ENCODE data around the gene PRM2.
A peak's percentile ranks its signal among the peaks of the same experiment; 100 is the strongest.
"Not testable (repeated sequence)": the region's sequence is repeated elsewhere in the genome, so short reads cannot be mapped to it uniquely, and the experiment has no call there.

PRM2 gene

DNA sequence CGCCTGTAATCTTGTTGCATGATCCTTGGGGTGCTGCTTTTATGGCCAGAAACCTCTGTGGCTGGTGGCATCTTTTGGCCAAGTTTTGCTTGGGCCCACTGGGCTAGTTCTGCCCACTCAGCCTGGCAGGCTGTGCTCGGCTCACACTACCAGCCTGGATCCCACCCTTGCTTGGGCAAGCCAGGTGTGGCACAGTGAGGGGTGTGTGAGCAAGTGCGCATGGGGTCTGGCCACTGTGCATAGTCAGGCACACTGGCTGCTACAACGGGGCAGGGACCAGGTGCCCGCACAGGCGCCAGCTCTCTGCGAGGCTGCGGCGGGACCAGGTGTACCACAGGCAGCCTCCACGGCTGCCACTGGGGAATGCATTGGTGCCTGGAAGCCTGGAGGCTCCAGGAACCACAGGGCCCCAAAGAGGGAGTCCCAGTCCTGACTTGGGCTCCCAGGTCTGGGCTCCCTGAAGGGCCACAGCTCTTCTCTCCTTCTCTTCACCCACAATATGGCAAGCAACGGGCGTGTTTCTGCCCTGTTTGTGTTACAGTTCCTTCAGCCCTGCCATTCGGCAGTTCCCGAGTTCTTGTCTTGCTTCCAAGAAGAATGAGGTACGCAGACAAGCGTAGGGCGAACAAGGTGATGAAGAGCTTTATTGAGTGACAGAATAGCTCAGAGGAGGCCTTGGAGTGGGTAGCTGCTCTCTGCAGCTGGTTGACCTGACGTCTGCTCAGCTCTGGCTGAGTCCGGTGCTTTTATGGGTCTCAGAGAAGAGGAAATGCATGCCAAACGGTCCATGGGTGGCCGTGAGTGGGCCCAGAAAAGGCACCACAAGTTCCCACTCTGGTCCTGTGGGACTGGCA is 31.6 kb upstream of the PRM2 start:
- DNase-seq (no peak), ATAC-seq (no peak)

DNA sequence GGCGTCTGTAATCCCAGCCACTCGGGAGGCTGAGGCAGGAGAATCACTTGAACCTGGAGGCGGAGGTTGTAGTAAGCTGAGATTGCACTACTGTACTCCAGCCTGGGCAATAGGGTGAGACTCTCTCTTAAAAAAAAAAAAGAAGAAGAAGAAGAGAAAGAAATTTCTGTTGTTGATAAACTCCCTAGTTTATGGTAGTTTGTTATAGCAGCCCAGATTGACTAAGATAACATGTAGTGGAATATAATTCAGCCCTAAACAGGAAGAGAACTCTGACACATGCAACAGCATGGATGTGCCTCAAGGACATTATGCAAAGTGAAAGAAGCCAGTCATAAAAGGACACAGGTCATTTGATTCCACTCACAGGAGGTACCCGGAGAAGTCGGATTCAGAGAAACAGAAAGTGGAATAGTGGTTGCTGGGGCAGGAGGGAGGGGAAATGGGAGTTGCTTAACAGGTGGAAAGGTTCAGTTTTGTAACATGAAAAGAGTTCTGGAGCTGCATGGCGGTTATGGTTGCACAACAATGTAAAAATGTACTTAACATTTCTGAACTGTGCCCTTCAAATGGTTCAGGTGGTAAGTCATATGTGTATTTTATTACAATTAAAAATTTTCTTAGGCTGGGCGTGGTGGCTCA is 30.8 kb upstream of the PRM2 start:
- ATAC-seq = no peak
- DNase-seq = no peak

DNA sequence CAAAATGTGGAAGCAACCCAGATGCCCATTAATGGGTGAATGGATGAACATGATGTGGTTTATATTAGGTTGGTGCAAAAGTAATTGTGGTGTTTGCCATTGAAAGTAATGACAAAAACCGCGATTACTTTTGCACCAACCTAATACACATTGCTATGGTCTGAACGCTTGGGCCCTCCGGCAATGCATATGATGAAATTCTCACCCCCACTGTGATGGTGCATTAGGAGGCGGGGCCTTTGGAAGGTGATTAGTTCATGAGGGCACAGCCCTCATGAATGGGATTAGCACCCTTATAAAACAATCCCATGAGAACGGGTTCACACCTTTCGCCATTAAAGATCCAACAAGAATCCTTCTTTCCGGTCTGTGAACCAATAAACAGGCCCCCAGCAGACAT is 30.1 kb upstream of the PRM2 start:
- DNase-seq = no peak
- no peak for ATAC-seq

- DNase-seq (no peak), ATAC-seq (no peak)
Observed at GRCh38 chr16:11303405-11304138, 27.3 kb upstream of the PRM2 start.

DNA sequence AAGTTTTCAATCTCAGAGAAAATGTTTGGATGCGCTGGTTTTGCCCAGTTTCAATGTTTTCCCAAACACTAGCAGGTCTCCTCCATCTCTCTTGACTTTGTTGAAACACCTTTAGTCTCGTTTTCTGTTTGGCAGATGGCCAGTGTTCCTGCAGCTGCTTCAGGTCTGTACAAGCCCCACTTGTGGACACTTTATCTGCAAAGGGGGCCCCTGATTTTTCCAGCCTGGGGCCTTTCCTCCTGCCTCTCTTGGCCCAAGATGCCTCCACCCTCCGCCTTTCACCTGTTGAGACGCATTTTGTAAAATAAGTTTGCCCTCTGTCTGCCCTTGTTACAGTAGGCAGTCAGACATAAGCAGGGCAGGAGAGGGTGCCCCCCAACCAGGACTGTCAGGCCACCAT is 26.7 kb upstream of the PRM2 start:
- no peak for DNase-seq
- ATAC-seq = no peak

- ATAC-seq (no peak), DNase-seq (no peak)
Observed at GRCh38 chr16:11301645-11302501, 25.6 kb upstream of the PRM2 start.

GRCh38 chr16:11300560-11300892 is 24.2 kb upstream of the PRM2 start:
- ATAC-seq (no peak), DNase-seq (no peak)

- ATAC-seq (no peak), DNase-seq (no peak)
Observed at GRCh38 chr16:11299865-11300559, 23.7 kb upstream of the PRM2 start.

GRCh38 chr16:11298950-11299547 is 22.8 kb upstream of the PRM2 start:
- not testable (repeated sequence) for ATAC-seq, DNase-seq

- ATAC-seq (no peak), DNase-seq (no peak)
Observed at GRCh38 chr16:11298143-11298900, 22.0 kb upstream of the PRM2 start.

GRCh38 chr16:11297492-11298142 is 21.3 kb upstream of the PRM2 start:
- peak; percentile 83 for ATAC-seq
- peak; percentile 81 for DNase-seq

DNA sequence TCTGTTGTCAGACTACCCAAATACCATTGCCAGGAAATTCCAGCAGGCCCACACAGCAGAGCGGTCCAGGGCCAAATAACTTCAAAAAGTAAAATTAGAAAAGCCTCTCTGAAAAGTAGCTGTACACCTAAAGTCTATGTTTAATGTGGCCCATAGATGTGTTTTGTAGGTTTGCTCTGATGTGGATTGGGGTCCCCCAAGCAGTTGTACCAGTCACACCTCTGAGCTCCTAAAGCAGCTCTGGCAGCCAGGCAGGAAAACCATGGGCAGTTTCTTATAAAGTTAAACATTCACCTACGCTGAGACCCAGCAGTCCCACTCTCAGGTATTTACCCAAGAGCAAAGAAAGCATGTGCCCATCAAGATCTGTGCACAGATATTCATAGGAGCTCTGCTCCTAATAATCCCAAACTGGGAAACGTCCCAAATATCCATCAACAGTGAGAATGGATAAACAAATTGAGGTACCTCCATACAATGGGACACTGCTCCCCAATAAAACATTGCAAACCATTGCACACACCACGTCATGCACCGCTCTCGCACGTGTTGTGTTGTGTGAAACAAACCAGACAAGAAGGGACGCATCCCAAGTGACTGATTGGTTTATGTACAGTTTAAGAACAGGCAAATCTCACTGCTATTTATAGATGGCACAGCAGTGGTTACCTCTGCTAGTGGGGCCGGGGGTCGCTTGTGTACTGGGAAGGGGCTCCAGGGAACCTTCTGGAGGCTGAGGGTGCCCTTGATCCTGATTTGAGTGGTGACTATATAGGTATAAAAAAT is 20.6 kb upstream of the PRM2 start:
- ATAC-seq = peak; percentile 24
- no peak for DNase-seq

DNA sequence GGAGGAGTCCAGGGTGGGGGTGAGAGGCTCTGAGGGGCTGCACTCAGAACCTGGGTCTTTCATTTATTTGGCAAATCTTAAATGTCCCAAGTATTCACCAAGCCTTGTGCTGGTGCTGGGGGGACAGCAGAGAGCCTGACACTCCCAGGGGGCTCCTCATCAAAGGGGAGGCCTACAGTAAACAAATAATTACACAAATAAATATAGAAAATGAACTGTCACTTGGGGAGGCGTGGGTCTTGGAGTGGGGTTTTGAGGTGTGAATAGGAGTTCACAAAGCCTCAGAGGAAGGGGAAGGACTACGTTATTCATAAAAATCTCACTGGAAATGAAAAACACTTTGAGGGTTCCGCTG is 20.0 kb upstream of the PRM2 start:
- DNase-seq (no peak), ATAC-seq (no peak)

GRCh38 chr16:11295672-11296071 is 19.4 kb upstream of the PRM2 start:
- no peak for DNase-seq
- ATAC-seq = no peak

DNA sequence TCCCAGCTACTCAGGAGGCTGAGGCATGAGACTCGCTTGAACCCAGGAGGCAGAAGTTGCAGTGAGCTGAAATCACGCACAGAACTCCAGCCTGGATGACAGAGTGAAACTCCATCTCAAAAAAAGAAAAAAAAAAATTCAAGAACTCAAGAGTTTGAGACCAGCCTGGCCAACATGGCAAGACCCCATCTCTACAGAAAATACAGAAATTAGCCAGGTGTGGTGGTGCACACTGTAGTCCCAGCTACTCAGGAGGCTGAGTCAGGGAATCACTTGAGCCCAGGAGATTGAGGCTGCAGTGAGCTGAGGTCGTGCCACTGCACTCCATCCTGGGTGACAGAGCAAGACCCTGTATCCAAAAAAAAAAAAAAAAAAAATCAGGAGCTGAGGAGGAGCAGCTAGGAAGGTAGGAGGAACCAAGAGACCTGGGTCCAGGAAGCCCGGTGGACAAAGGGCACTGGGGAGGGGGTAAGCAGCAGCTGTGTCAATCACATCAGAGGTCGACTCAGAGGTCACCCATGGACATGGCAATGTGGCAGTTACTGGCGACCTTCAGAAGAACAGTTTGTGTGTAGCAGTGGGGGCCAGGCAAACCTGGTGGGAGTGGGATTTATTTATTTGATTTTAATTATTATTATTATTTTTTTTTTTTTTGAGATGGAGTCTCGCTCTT is 15.9 kb upstream of the PRM2 start:
- ATAC-seq (no peak), DNase-seq (no peak)

- ATAC-seq (no peak), DNase-seq (no peak)
Observed at GRCh38 chr16:11291091-11291703, 14.9 kb upstream of the PRM2 start.

DNA sequence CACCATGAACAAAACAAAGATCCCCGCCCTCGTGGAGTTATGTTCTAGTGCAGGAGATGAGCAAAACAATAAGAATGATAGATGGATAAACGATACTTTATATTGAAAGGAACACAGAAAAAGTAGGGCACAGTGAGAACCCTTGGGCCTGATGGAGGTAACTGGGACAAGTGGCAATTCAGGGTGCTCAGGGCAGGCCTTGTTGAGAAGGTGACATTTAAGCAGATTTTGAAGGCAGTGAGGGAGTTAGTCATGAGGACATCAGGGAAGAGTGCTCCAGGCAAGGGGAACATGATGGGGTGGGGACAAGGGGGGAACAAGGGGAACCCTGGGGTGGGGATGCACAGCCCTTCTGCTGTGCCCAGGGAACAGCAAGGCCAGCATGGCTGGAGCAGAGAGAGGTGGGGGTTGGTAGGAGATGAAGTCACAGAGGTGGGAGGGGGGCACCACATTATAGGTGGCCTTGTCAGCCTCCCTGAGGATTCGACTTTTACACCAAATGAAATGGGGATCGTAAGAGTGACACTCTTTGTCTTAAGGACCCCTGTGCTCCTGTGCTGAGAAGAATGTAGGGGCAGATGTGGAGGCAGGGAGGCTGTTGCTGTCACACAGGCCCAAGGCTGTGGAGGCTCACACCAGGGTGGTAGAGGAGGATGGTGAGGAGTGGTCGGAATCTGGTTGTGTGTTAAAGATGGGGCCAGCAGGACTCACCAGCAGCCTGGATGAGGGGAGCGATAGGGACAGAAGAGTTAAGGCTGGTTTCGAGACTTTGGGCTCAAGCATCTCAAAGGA is 14.0 kb upstream of the PRM2 start:
- ATAC-seq = no peak
- DNase-seq = no peak

Measured in stimulated activated naive CD8-positive, alpha-beta T cell treated with anti-CD3 and anti-CD28 coated beads, Interleukin-15, Interleukin-2, amounts not matched to agents 100 U/mL and 50 U/mL, for 24 hours (primary cell).